ENCODE data around the gene PSMC1.

- TF ChIP-seq REST (IDR thresholded peaks at IDR 0.05) (no peak), JUNB (IDR thresholded peaks at IDR 0.05) (no peak), ZFP36 (IDR thresholded peaks at IDR 0.05; ENCODE audit: borderline replicate concordance, partially characterized antibody) (no peak), SMC3 (IDR thresholded peaks at IDR 0.05) (no peak), MAX (IDR thresholded peaks at IDR 0.05) (no peak), CTCF (IDR thresholded peaks at IDR 0.05) (no peak), JUN (IDR thresholded peaks at IDR 0.05) (no peak), CEBPB (IDR thresholded peaks at IDR 0.05) (no peak), NR3C1 (IDR thresholded peaks at IDR 0.05) (no peak), POLR2A (IDR thresholded peaks at IDR 0.05; ENCODE audit: low read length) (no peak), EP300 (IDR thresholded peaks at IDR 0.05) (no peak)
Observed at GRCh38 chr14:90296641-90297040, 40.3 kb downstream of the PSMC1 start.
